Measurements from ENCODE around the gene ZNF678.

ZNF678 gene

DNA sequence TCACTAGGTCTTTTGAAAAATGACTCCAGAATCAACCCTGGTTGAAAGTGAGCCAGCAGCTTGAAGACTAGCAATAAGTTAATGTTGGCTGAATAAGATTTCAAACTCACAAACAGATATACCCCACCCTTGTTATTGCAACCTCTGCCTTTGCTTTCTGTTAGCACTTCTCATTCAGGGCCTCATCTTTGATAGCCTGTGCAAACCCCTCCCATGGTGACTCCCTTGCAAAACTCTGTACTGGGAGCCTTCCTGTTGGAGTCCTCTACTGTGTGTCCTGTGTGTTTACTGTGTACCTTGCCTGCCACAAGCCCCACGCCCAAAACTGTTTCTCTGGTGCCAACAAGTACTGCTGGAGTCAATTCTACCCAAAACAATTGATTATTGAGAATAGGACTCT lies 50.2 kb downstream of the ZNF678 start:
- TF ChIP-seq GATA2 (IDR thresholded peaks at IDR 0.05; ENCODE audit: low read depth, low read length): no peak
- no peak for TF ChIP-seq GATA3 (IDR thresholded peaks at IDR 0.05; ENCODE audit: low read depth, low read length)

DNA sequence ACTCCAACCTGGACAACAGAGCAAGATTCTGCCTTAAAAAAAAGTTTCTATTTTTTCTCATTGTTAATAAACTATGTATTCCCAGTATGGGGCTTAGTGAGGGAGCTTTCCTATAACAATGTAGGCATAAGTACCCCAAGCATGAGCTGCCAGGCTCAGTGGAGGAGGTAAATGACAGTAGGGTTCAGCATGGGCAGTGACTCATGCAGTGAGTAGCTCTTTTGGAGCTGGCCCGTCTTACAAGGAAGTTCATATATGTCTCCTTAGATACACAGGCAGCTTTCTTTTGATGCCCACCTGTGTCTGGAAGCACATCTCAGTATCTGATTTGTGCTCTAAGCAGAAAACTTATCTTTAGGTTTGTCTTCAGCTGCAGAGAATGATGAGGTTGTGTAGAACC lies 57.9 kb downstream of the ZNF678 start:
- no peak for TF ChIP-seq GATA3 (IDR thresholded peaks at IDR 0.05; ENCODE audit: low read depth, low read length)
- no peak for TF ChIP-seq GATA2 (IDR thresholded peaks at IDR 0.05; ENCODE audit: low read depth, low read length)

GRCh38 chr1:227622739-227623475 lies 59.6 kb downstream of the ZNF678 start:
- TF ChIP-seq GATA2 (IDR thresholded peaks at IDR 0.05; ENCODE audit: low read depth, low read length) (no peak), GATA3 (IDR thresholded peaks at IDR 0.05; ENCODE audit: low read depth, low read length) (no peak)

DNA sequence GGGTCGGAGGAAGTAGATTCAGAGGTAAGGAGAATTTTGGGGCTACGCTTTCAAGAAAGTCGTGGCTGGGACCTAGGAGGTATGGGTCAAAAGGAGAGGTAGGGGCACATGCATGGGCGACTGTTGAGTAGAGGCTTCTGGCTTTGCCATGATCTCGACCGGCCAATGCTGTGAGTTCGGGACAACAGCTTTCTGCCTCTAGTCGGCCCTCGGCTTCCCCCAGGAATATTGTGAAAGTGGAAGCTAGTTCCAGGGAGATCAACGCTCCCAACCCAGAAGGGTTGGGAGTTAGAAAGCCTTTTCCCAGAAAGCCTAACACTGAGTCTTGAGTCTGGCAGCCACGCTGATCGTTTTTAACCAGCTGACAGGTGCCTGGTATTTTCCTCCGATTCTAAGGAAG lies 69.0 kb downstream of the ZNF678 start:
- TF ChIP-seq GATA2 (IDR thresholded peaks at IDR 0.05; ENCODE audit: low read depth, low read length) (no peak), GATA3 (IDR thresholded peaks at IDR 0.05; ENCODE audit: low read depth, low read length) (no peak)

GRCh38 chr1:227635596-227635995 lies 72.2 kb downstream of the ZNF678 start:
- TF ChIP-seq GATA3 (IDR thresholded peaks at IDR 0.05; ENCODE audit: low read depth, low read length) (no peak), GATA2 (IDR thresholded peaks at IDR 0.05; ENCODE audit: low read depth, low read length) (no peak)

DNA sequence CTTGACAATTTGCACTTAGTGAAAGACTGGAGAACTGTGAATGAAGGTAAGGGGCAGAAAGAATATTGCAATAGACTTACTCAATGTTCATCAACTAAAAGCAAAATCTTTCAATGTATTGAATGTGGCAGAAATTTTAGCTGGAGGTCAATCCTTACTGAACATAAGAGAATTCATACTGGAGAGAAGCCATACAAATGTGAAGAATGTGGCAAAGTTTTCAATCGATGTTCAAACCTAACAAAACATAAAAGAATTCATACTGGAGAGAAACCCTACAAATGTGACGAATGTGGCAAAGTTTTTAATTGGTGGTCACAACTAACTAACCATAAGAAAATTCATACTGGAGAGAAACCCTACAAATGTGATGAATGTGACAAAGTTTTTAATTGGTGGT lies 91.1 kb downstream of the ZNF678 start:
- no peak for TF ChIP-seq GATA3 (IDR thresholded peaks at IDR 0.05; ENCODE audit: low read depth, low read length)
- no peak for TF ChIP-seq GATA2 (IDR thresholded peaks at IDR 0.05; ENCODE audit: low read depth, low read length)

- no peak for TF ChIP-seq GATA3 (IDR thresholded peaks at IDR 0.05; ENCODE audit: low read depth, low read length)
- TF ChIP-seq GATA2 (IDR thresholded peaks at IDR 0.05; ENCODE audit: low read depth, low read length): no peak
Observed at GRCh38 chr1:227654858-227655752, 91.7 kb downstream of the ZNF678 start.

DNA sequence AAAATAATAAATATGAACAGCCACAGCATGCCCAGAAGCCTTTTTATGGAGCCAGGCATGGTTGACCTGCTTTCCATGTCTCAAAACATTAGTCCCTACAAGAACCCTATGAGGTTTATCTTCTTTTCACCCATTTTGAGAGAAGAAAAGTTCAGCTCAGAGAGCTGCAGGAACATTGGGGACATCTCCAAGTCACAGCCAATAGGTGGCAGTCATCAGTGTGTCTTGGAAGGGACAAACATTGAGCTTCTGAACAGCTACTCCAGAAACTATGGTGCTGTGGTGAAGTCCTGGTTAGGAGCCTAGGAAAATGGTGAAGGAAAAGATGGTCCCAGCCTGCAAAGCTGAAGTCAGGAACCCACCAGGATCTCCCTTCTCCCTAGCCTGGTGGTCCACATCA lies 98.1 kb downstream of the ZNF678 start:
- TF ChIP-seq GATA3 (IDR thresholded peaks at IDR 0.05; ENCODE audit: low read depth, low read length): no peak
- no peak for TF ChIP-seq GATA2 (IDR thresholded peaks at IDR 0.05; ENCODE audit: low read depth, low read length)

DNA sequence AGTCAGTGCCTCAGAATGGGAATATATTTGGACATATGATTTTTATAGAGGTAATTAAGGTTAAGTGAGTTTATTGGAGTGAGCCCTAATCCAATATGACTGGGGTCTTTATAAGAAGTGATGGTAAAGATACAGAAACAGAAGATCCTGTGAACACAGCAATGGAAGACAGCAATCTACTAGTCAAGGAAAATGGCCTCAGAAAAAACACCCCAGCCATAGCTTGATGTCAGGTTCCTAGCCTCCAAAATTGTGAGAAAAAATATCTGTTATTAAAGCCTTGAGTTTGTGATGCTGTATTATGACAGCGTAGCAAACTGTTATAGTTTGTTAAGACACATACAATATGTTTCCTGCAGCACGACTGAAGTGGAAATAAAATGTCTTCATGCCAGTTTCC lies 99.6 kb downstream of the ZNF678 start:
- TF ChIP-seq GATA2 (IDR thresholded peaks at IDR 0.05; ENCODE audit: low read depth, low read length) (no peak), GATA3 (IDR thresholded peaks at IDR 0.05; ENCODE audit: low read depth, low read length) (no peak)

DNA sequence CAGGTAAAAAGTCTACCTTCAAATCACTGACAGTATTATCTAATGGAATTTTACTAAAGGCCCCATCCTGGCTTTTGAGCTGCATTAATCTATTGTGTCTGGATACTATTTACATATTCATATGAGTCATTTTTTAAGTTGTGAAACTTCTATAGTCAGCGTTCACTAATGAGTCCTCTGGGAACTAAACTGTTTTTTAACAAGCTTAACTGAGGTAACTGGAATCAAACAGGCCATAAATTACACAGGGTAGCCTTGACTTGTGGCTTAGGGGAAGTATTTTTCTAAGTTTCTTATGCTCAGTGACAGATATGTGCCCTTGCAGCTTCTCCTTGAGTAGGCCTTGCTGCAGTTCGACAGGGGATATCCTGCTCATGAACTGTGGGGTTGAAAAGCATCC lies 102.9 kb downstream of the ZNF678 start:
- TF ChIP-seq GATA2 (IDR thresholded peaks at IDR 0.05; ENCODE audit: low read depth, low read length) (no peak), GATA3 (IDR thresholded peaks at IDR 0.05; ENCODE audit: low read depth, low read length) (no peak)

GRCh38 chr1:227673441-227673840 lies 110.1 kb downstream of the ZNF678 start:
- TF ChIP-seq GATA2 (IDR thresholded peaks at IDR 0.05; ENCODE audit: low read depth, low read length): no peak
- TF ChIP-seq GATA3 (IDR thresholded peaks at IDR 0.05; ENCODE audit: low read depth, low read length): no peak

DNA sequence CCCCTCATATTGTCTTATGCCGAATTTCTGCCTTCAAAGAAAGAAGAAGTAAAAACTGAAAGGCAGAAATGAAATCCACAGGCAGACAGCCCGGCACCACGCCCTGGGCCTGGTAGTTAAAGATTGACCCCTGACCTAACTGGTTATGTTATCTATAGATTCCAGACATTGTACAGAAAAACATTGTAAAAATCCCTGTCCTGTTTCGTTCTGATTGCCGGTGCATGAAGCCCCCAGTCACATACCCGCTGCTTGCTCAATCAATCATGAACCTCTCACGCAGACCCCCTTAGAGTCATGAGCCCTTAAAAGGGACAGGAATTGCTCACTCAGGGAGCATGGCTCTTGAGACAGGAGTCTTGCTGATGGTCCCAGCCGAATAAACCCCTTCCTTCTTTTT lies 122.5 kb downstream of the ZNF678 start:
- TF ChIP-seq GATA2 (IDR thresholded peaks at IDR 0.05; ENCODE audit: low read depth, low read length) (no peak), GATA3 (IDR thresholded peaks at IDR 0.05; ENCODE audit: low read depth, low read length) (no peak)

- TF ChIP-seq GATA2 (IDR thresholded peaks at IDR 0.05; ENCODE audit: low read depth, low read length): no peak
- no peak for TF ChIP-seq GATA3 (IDR thresholded peaks at IDR 0.05; ENCODE audit: low read depth, low read length)
Observed at GRCh38 chr1:227697321-227697864, 134.0 kb downstream of the ZNF678 start.

GRCh38 chr1:227707846-227708245 lies 144.5 kb downstream of the ZNF678 start:
- no peak for TF ChIP-seq GATA2 (IDR thresholded peaks at IDR 0.05; ENCODE audit: low read depth, low read length)
- no peak for TF ChIP-seq GATA3 (IDR thresholded peaks at IDR 0.05; ENCODE audit: low read depth, low read length)

Measured in SH-SY5Y (cell line).